ENCODE data around the gene CDH13. TPM values are rescaled to one million over a fixed set of nuclear protein-coding genes. Genes with fewer than 3 reads are reported as not detected.

The CDH13 gene
- total RNA-seq, 1 donor from 2014 or later, result 22.9 TPM

DNA sequence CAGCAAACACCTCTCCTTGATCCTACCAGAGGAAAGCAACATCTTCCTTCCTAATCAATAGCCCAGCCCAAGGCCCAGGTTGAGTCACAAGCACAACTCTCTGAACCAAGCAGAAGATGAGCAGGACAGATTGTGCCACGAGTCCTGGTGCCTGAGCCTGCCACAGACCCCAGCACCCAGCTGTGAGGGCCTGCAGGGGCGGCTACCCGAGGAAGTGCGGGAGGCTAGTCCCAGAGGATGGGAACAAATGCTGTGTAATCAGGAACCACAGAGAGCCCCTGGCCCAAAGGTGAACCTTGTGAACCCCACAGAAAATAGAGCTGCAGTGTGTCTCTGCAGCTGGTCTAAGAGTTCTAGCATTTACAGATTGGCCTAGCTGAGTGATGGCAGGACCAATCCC is 1054.2 kb downstream of the CDH13 start:
- DNase-seq (ENCODE audit: low read depth), result no peak

GRCh38 chr16:83681381-83681956 is 1054.7 kb downstream of the CDH13 start:
- no peak for DNase-seq (ENCODE audit: low read depth)

DNA sequence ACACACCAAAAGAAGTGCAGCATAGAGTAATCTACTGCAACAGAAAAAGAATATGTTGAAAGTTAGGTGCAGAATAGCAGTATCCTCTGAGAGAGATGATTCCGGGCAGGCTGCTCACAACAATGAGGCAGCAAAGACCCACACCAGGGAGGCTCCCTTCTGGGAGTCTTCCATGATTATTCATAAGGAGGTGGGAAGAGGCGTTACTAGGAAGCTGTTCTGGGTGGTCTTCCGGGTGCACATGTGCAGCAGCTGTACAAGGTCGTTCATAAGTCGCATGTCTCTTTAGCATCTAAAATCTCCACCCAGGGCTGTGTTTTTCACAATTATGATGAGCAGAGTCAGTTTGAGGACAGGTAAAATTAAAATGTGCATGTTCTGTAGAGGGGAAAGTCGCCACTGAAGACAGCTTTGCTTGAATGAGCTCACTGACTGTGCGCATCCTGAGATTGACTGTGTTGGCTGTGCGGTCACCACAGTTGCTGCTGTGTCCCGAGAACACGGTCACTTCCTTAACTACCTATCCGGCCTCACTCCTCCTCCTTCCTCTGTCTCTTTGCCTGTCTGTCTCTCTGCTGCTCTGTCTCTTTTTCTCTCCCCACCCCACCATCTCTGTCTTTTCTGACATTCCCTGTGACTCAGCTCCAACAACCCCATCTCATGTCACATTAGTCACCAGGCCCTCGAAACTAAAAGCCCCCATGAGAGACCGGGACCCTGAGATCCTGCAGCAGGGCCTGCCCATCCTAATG is 1055.5 kb downstream of the CDH13 start:
- DNase-seq (ENCODE audit: low read depth), result peak; percentile 46

DNA sequence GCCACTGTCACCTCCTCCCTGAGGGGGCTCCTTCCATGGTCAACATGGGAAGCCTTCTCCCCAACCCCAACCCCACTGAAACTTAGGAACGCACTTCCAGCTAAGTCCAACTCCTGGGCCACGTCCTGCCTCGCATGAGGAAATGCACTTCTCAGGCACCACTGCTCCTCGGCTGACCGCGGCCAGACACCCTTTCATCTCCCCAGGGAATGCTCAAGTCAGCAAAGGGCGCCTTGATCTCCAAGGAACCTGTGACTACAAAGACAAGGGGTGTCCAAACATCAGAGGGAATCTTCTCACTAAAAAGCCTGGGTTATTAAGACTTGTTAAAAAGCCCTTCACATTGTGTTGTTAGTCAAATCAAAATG is 1056.1 kb downstream of the CDH13 start:
- peak; percentile 67 for DNase-seq (ENCODE audit: low read depth)

DNA sequence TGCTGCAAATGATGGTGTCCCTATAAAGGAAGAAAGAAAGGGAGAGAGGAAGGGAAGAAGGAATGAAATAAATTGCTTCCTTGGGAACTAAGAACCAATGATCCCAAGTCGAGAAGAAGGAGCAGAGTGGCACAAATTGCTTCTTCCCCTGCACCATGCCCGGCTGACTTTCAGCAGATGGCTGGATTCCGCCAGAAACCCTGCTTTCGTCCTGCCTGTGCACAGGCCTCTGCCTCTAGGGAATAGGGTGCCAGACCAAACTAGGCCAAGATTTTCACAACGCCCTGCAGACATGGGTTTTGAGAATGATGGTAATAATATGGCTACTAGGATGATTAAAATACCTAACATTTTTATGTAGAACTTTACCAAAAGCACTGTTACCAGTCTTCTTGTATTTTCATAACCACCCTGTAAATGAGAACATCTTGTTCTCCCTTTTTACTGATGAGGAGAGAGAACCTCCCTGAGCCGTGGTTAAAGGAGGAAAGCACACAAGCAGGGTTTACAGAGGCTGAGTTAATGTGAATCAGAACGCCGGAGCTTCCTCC is 1058.9 kb downstream of the CDH13 start:
- no peak for DNase-seq (ENCODE audit: low read depth)

DNA sequence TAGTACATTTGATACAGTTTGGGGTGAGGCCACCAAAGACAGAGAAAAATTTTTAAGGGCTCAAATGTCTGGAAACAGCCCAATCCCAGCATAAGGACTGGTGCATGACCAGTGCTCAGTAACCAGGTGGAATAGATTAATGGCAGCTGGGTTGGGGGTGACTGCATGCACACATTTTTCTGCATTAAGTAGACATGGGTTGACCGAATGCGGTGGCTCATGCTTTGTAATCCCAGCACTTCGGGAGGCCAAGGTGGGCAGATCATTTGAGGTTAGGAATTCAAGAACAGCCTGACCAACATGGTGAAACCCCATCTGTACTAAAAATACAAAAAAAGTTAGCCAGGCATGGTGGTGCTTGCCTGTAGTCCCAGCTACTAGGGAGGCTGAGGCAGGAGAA is 1060.0 kb downstream of the CDH13 start:
- no peak for DNase-seq (ENCODE audit: low read depth)

DNA sequence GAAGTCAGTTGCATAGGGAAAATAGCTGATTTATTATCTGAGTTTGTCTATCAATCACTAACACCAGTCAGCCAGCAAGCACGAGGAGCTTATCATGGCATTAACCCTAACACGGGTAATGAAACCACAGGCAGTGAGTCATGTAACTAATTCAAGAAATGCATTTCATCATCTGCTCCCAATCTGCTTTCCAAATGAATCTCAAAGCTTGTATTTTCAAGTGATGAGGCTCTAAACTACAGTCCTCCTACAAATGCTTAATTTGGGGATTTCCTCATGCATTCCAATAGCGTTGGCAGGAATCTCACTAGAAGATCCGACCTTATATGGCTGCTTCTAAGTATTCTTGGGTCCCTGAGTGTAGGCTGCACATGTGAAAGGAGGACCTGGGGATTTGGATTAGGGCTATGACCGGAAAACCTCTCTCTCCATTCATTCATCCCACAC is 1062.6 kb downstream of the CDH13 start:
- DNase-seq (ENCODE audit: low read depth), result peak; percentile 100

- DNase-seq (ENCODE audit: low read depth), result no peak
Measured at GRCh38 chr16:83692224-83692623, 1065.5 kb downstream of the CDH13 start.

- no peak for DNase-seq (ENCODE audit: low read depth)
Measured at GRCh38 chr16:83698964-83699363, 1072.2 kb downstream of the CDH13 start.

- DNase-seq (ENCODE audit: low read depth), result no peak
Measured at GRCh38 chr16:83699817-83700216, 1073.0 kb downstream of the CDH13 start.

GRCh38 chr16:83700918-83701317 is 1074.1 kb downstream of the CDH13 start:
- DNase-seq (ENCODE audit: low read depth), result no peak

DNA sequence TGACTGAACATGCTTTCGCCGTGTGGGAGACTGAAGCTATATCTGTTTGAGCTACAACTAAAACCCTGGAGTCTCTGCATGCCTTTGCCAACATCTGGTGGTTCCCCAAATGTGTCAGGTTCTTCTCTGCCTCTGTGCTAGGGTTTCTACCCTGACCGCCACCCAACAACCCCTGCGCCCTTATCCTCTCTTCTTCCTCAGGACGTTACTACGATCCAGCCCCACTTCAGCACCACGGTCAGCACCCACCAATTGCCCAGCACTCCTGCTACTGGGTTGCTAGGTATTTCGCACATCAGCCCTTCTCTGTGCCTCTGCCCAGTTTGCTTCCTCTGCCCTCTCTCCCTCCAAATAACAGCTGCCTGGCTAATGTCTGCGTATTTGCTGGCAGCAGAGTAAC is 1074.7 kb downstream of the CDH13 start:
- DNase-seq (ENCODE audit: low read depth), result peak; percentile 51

DNA sequence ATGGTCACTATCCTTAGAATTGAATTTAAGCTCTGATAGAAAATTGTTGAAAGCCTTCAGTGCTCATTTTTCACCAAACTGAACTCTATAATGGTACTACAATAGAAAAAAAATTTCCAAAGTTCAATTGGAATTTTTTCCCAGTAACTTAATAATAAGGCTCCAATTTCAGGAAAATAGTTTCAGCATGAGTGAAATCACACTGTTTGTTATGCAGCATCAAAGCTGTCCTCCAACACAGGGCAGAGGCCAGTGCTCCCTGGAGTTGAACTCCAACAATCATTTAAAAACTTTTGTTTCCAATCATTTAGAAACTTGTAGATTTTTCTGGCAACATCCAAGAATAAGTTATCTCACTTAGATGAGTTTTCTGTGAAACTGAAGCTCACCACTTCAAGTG is 1077.9 kb downstream of the CDH13 start:
- peak; percentile 93 for DNase-seq (ENCODE audit: low read depth)

GRCh38 chr16:83705856-83706255 is 1079.1 kb downstream of the CDH13 start:
- DNase-seq (ENCODE audit: low read depth), result peak; percentile 97

GRCh38 chr16:83706394-83706793 is 1079.6 kb downstream of the CDH13 start:
- peak; percentile 98 for DNase-seq (ENCODE audit: low read depth)

- DNase-seq (ENCODE audit: low read depth), result no peak
Measured at GRCh38 chr16:83711069-83711468, 1084.3 kb downstream of the CDH13 start.

DNA sequence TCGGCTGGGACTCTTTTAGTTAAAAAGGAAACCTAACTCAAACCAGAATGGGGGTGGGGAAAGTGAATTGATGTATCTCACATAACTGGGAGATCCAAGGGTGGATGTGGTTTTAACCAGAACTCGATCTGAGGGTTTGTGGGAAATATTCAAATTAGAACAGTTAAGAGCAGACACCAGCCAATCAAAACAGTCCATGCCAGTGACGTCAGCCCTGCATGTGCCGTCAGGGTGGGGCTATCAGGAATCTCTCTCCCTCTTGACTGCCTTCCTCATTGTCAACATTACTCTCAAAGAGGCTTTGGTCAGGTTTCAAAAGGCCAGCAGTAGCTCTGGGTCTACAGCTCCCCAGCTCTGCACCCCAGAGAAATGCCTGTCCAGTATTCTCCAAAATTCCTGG is 1086.8 kb downstream of the CDH13 start:
- no peak for DNase-seq (ENCODE audit: low read depth)

DNA sequence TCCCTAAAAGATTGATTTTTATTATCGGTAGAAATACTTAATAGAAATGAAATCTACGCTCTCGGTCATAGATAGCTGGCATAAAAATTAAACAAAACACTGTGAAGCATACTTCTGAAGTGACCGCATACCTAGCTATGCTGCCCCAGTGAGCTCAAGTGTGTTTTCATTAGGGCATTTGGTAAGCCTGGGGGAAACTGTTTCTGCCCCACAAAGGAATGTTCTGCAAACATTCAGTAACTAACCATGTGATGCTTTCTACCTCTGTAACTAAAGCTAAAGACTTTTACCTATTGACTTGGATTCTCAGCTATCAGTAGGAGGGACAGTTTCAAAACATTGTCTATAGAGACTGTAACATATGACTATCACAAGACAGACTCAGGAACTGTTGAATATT is 1087.5 kb downstream of the CDH13 start:
- DNase-seq (ENCODE audit: low read depth), result peak; percentile 92

DNA sequence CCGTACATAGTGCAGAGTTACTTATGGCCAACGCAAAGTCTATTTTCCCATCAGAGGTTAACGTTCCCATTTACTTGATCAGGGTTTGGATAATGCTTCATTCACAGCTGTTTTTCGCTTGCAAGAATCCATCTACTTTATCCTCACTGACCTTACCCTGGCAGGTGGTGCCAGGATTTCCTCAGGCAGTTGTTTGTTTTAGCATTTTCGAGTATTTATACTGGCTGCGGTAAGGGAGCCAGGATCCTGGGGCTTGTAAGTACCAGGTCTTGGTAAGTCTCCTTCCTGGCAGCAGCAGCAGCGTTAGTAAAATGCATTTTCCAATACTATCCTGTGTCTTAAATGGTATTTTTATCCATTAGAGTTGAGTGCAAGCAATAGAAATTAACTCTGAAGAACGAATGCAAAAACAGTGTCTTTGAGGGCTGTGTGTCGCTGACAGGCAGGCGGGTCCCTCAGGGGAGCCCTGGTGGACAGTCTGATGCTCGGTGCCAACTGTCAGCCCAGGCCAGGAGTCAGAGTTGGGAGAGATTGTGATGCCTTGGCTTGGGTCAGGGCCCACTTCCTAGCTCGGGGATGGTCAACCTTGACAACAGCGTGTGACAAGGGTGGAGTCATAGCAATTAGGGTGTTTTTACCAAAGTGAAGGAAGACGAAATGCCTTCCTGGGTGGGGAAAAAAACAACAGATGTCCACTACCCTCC is 1088.6 kb downstream of the CDH13 start:
- peak; percentile 79 for DNase-seq (ENCODE audit: low read depth)

DNA sequence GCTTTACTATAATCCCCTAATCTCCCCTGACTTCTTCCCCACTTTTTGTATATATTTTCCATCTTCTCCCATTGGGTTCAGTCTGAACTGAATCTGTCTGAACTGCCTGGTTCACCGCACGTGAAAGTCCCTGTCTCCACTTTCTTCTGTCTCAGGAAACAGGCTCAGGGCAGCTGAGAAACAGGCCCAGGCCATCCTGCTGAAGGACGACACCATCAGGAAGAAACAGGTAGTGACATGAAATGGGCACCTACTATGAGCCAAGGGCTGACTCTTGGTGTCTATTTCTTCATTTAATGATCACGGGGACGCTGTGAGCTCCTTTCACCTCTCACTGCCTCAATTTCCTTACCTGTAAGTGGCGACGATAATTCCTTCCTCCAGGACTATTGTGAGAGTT is 1090.5 kb downstream of the CDH13 start:
- no peak for DNase-seq (ENCODE audit: low read depth)

GRCh38 chr16:83717814-83718213 is 1091.0 kb downstream of the CDH13 start:
- DNase-seq (ENCODE audit: low read depth), result peak; percentile 67

DNA sequence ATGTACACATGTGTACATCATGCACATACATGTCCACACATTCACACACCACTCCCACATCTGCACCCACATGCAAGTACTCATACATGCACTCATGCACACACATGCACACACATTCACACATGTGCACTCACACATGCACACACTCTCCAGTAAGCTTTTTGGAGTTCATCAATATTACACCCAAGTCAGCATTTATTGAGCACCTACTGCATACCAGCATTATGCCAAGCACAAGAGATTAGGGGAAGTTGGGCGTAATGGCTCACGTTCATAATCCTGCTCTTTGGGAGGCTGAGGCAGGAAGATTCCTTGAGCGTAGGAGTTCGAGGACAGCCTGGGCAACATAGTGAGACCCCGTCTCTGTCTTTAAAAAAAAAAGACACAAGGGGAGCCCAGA is 1093.4 kb downstream of the CDH13 start:
- no peak for DNase-seq (ENCODE audit: low read depth)

DNA sequence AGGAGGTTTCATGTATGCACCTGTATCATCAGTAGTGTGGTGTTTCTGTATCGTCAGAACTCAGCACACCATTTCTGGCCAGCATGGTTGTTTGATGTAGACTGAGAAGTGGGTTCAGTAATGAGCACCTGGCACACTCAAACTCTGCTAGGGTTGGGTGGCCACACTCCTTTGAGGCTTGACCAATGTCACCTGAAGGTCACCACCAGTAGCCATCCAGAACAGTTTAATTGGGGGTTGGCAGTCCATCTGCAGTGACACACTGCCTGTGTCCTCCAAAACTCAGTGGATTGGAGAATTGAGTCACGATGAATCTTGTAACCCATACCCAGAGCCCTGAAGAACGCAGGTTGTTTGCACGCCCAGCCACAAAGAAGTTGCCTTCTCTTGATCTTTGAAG is 1094.2 kb downstream of the CDH13 start:
- no peak for DNase-seq (ENCODE audit: low read depth)
